ENCODE results near the gene C18orf63. TPM values are rescaled to one million over a fixed set of nuclear protein-coding genes. Genes with fewer than 3 reads are reported as not detected.

The C18orf63 gene
- total RNA-seq, 2 experiments from 2014 or later = not detected

GRCh38 chr18:74290794-74291471 is 24.7 kb upstream of the C18orf63 start:
- Histone ChIP-seq H3K27me3 (ENCODE audit: control insufficient read depth in 1 of 2, insufficient read depth in 2 of 2, low read length in 2 of 2) (no peaks in the 10 kb centered on the region), H3K4me1 (ENCODE audit: insufficient read depth, low read length) (peaks cover 19% of the 10 kb centered on the region), H3K9me3 (ENCODE audit: control insufficient read depth in 1 of 2, insufficient read depth in 1 of 2, low read length in 2 of 2) (no peaks in the 10 kb centered on the region), H3K36me3 (ENCODE audit: insufficient read depth, low read length) (no peaks in the 10 kb centered on the region), H3K4me3 (ENCODE audit: low read length) (peak overlapping the region; percentile 99), H3K27ac (ENCODE audit: low read depth in 1 of 2, low read length in 2 of 2) (peak overlapping the region in 1 of 2 donors; percentile 61)
- Mint-ChIP-seq H3K9me3 (no peaks in the 10 kb centered on the region), H3K4me1 (ENCODE audit: low read depth) (peaks cover 16% of the 10 kb centered on the region), H3K4me3 (peak overlapping the region; percentile 66), H3K36me3 (ENCODE audit: low read depth) (peaks cover 8% of the 10 kb centered on the region), H3K27ac (no peak overlapping the region), H3K27me3 (no peaks in the 10 kb centered on the region)
- CTCF ChIA-PET = interaction anchor here (1.2 to 1.8 kb wide), 3 partner anchors 19 to 203 kb away, joined by 3 to 5 read pairs (median 3); no protein-coding TSS in a partner anchor
- DNase-seq (peak in 7 of 14 experiments; percentile 3 to 71 (median 25)), ATAC-seq (ENCODE audit: poor library complexity) (no peak)
- POLR2A ChIA-PET = interaction anchor here (1.0 kb wide), 1 partner anchor 10 kb away, joined by 3 read pairs; no protein-coding TSS in a partner anchor
- intact Hi-C loops (cut with DNase I, micrococcal nuclease) = loop anchor here (5.0 kb wide), 5 partner anchors 61 to 916 kb away; partner anchors contain the start of genes PTGR3 (in 1 of the 2) and ZNF407 (in 1 of the 2)
- TF ChIP-seq CTCF (IDR thresholded peaks at IDR 0.05) = peak; percentile 43

GRCh38 chr18:74291472-74291770 is 24.2 kb upstream of the C18orf63 start:
- H3K4me3 Mint-ChIP-seq = no peak overlapping the region
- Histone ChIP-seq H3K27me3 (ENCODE audit: control insufficient read depth in 1 of 2, insufficient read depth in 2 of 2, low read length in 2 of 2) (no peaks in the 10 kb centered on the region), H3K27ac (ENCODE audit: low read depth in 1 of 2, low read length in 2 of 2) (peak overlapping the region in 1 of 2 donors; percentile 61), H3K36me3 (ENCODE audit: insufficient read depth, low read length) (no peaks in the 10 kb centered on the region), H3K4me3 (ENCODE audit: low read length) (peak overlapping the region; percentile 99), H3K9me3 (ENCODE audit: control insufficient read depth in 1 of 2, insufficient read depth in 1 of 2, low read length in 2 of 2) (no peaks in the 10 kb centered on the region), H3K4me1 (ENCODE audit: insufficient read depth, low read length) (peaks cover 19% of the 10 kb centered on the region)
- ATAC-seq (ENCODE audit: poor library complexity) (no peak), DNase-seq (peak in 3 of 14 experiments; percentile 0 to 26 (median 3))
- intact Hi-C loops (cut with DNase I, micrococcal nuclease) = loop anchor here (5.0 kb wide), 5 partner anchors 61 to 916 kb away; partner anchors contain the start of genes PTGR3 (in 1 of the 2) and ZNF407 (in 1 of the 2)
- POLR2A ChIA-PET = interaction anchor here (1.0 kb wide), 1 partner anchor 9 kb away, joined by 3 read pairs; no protein-coding TSS in a partner anchor
- no peaks in the 10 kb centered on the region for H3K9me3 Mint-ChIP-seq
- peak overlapping the region; percentile 35 for H3K27ac Mint-ChIP-seq
- CTCF ChIA-PET = interaction anchor here (1.3 kb wide), 1 partner anchor 202 kb away, joined by 5 read pairs; no protein-coding TSS in a partner anchor
- H3K36me3 Mint-ChIP-seq (ENCODE audit: low read depth) = peaks cover 8% of the 10 kb centered on the region
- TF ChIP-seq CTCF (IDR thresholded peaks at IDR 0.05) = no peak
- no peaks in the 10 kb centered on the region for H3K27me3 Mint-ChIP-seq
- H3K4me1 Mint-ChIP-seq (ENCODE audit: low read depth) = peaks cover 15% of the 10 kb centered on the region

GRCh38 chr18:74291771-74292540 is 23.7 kb upstream of the C18orf63 start, which contains the start of gene CYB5A:
Gene CYB5A, minus strand, starts transcription at chr18:74291963. Its CDS starts 88 bp downstream, at chr18:74291875.
- peak; percentile 20 for TF ChIP-seq CTCF (IDR thresholded peaks at IDR 0.05)
- peak; percentile 97 to 99 (median 98) for DNase-seq
- Histone ChIP-seq H3K4me1 (ENCODE audit: insufficient read depth, low read length) (peaks cover 19% of the 10 kb centered on the region), H3K9me3 (ENCODE audit: control insufficient read depth in 1 of 2, insufficient read depth in 1 of 2, low read length in 2 of 2) (no peaks in the 10 kb centered on the region), H3K27me3 (ENCODE audit: control insufficient read depth in 1 of 2, insufficient read depth in 2 of 2, low read length in 2 of 2) (no peaks in the 10 kb centered on the region), H3K27ac (ENCODE audit: low read depth in 1 of 2, low read length in 2 of 2) (peak within 1 kb of the TSS in 1 of 2 donors; percentile 61), H3K4me3 (ENCODE audit: low read length) (peak within 1 kb of the TSS; percentile 99), H3K36me3 (ENCODE audit: insufficient read depth, low read length) (no peaks in the 10 kb centered on the region)
- Mint-ChIP-seq H3K4me3 (no peak within 1 kb of the TSS), H3K36me3 (ENCODE audit: low read depth) (peaks cover 8% of the 10 kb centered on the region), H3K27ac (peak within 1 kb of the TSS; percentile 35), H3K27me3 (no peaks in the 10 kb centered on the region), H3K9me3 (no peaks in the 10 kb centered on the region), H3K4me1 (ENCODE audit: low read depth) (peaks cover 12% of the 10 kb centered on the region)
- intact Hi-C loops (cut with DNase I, micrococcal nuclease) = loop anchor here (2.0 to 5.0 kb wide), 7 partner anchors 60 to 915 kb away; partner anchors contain the start of genes CNDP2 (in 1 of the 2), PTGR3 (in 1 of the 2) and ZNF407 (in 1 of the 2)
- ATAC-seq (ENCODE audit: poor library complexity) = peak; percentile 96
- ChIA-PET CTCF (interaction anchor here (1.3 kb wide), 1 partner anchor 202 kb away, joined by 5 read pairs; no protein-coding TSS in a partner anchor), POLR2A (interaction anchor here (1.0 kb wide), 1 partner anchor 9 kb away, joined by 3 read pairs; no protein-coding TSS in a partner anchor)
